Body of pancreas (tissue), 4 donors: ENCODE data around the gene SLC9A9.

Source experiments
- POLR2A ChIP-seq, 3 donors: fragments of 450-650 bp; IDR thresholded peaks; one replicate each; pipeline ENCODE4 v1.6.1; 2016; ENCODE audit warnings: antibody characterized with exemption in 3 of 3, mild to moderate bottlenecking in 2 of 3
- TF ChIP-seq, protein P1 (sequence below), 7 experiments: fragments of 450-650 bp in 4 of 7; fragments of 200-600 bp in 3 of 7; sonication (generic) in 3 of 7; IDR thresholded peaks; one replicate each; pipeline ENCODE4 v1.5.1; 2016 to 2019; ENCODE audit warnings: antibody characterized with exemption in 7 of 7

- TF ChIP-seq, protein P1, sequence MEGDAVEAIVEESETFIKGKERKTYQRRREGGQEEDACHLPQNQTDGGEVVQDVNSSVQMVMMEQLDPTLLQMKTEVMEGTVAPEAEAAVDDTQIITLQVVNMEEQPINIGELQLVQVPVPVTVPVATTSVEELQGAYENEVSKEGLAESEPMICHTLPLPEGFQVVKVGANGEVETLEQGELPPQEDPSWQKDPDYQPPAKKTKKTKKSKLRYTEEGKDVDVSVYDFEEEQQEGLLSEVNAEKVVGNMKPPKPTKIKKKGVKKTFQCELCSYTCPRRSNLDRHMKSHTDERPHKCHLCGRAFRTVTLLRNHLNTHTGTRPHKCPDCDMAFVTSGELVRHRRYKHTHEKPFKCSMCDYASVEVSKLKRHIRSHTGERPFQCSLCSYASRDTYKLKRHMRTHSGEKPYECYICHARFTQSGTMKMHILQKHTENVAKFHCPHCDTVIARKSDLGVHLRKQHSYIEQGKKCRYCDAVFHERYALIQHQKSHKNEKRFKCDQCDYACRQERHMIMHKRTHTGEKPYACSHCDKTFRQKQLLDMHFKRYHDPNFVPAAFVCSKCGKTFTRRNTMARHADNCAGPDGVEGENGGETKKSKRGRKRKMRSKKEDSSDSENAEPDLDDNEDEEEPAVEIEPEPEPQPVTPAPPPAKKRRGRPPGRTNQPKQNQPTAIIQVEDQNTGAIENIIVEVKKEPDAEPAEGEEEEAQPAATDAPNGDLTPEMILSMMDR (IDR thresholded peaks at IDR 0.05): no peak
- no peak for TF ChIP-seq POLR2A (IDR thresholded peaks at IDR 0.05)
Measured at GRCh38 chr3:143255739-143256138, 592.5 kb downstream of the SLC9A9 start.
